Immature natural killer cell (primary cell): ENCODE data around the gene ZC3H10. TPM values are rescaled to one million over a fixed set of nuclear protein-coding genes. Genes with fewer than 3 reads are reported as not detected.

Source experiments
- DNase-seq, 3 donors: peaks; one replicate each; pipeline ENCODE4 v3.0.0; 2022; ENCODE audit warnings: mixed read lengths in 1 of 3
- H3K27ac Mint-ChIP-seq, 6 donors: one replicate each; pipeline ENCODE4 v1.8.0; 2020; ENCODE audit warnings: mixed read lengths in 6 of 6, mild to moderate bottlenecking in 5 of 6, inconsistent platforms in 4 of 6, moderate library complexity in 3 of 6
- H3K27me3 Mint-ChIP-seq, 3 donors: one replicate each; pipeline ENCODE4 v1.8.0; 2020 to 2021; ENCODE audit warnings: low read depth in 3 of 3, mild to moderate bottlenecking in 3 of 3, mixed read lengths in 3 of 3, moderate library complexity in 3 of 3, inconsistent platforms in 1 of 3
- H3K36me3 Mint-ChIP-seq, 3 donors: one replicate each; pipeline ENCODE4 v1.8.0; 2020; ENCODE audit warnings: mixed read lengths in 3 of 3, inconsistent platforms in 2 of 3, mild to moderate bottlenecking in 2 of 3
- H3K4me1 Mint-ChIP-seq, 2 donors: one replicate each; pipeline ENCODE4 v1.8.0; 2020; ENCODE audit warnings: inconsistent platforms in 2 of 2, mild to moderate bottlenecking in 2 of 2, mixed read lengths in 2 of 2, moderate library complexity in 1 of 2
- H3K4me3 Mint-ChIP-seq, 5 donors: one replicate each; pipeline ENCODE4 v1.8.0; 2020; ENCODE audit warnings: mild to moderate bottlenecking in 5 of 5, mixed read lengths in 5 of 5, inconsistent platforms in 3 of 5, moderate library complexity in 3 of 5
- H3K9me3 Mint-ChIP-seq, 6 donors: one replicate each; pipeline ENCODE4 v1.8.0; 2020; ENCODE audit warnings: mild to moderate bottlenecking in 6 of 6, mixed read lengths in 6 of 6, inconsistent platforms in 4 of 6, moderate library complexity in 3 of 6
- polyA plus RNA-seq, 3 donors: library from polyadenylated mRNA; unstranded; fragments of 300-500 nt; fragmentation: Illumina TruSeq; gene quantifications; one replicate each; pipeline ENCODE4 v1.2.3, GENCODE V29; 2021

ZC3H10 gene
- polyA plus RNA-seq, 3 donors from 2014 or later: 0.86 to 4.2 (median 1.3) TPM

DNA sequence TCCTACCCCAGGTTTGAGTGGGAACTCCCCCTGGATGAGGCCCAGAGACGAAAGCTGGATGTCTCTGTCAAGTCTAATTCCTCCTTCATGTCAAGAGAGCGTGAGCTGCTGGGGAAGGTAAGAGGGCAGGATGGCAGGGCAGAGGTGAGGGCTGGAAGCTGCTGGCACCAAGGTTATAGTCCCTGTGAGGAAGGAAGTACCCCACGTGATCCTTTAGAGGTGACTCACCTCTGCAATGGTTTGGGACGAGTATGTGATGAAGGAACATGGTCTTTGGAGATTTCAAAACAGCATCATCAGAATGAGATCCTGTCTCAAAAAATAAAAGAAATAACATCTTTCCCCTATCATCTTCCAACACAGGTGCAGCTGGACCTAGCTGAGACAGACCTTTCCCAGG lies 25.2 kb downstream of the ZC3H10 start:
- Mint-ChIP-seq H3K36me3 (peaks cover 29 to 48% (median 32%) of the 10 kb centered on the region in 3 donors), H3K27me3 (peaks cover 2 to 4% (median 2%) of the 10 kb centered on the region in 3 donors), H3K9me3 (no peaks in the 10 kb centered on the region), H3K27ac (peak overlapping the region in 5 of 6 donors; percentile 9 to 72 (median 25)), H3K4me3 (no peak overlapping the region), H3K4me1 (peaks cover 7 to 22% of the 10 kb centered on the region in 2 donors)
- DNase-seq: no peak

- peaks cover 2 to 4% (median 2%) of the 10 kb centered on the region in 3 donors for H3K27me3 Mint-ChIP-seq
- H3K27ac Mint-ChIP-seq: peak overlapping the region in 5 of 6 donors; percentile 9 to 72 (median 39)
- H3K4me1 Mint-ChIP-seq: peaks cover 2 to 17% of the 10 kb centered on the region in 2 donors
- H3K36me3 Mint-ChIP-seq: peaks cover 23 to 42% (median 26%) of the 10 kb centered on the region in 3 donors
- no peak overlapping the region for H3K4me3 Mint-ChIP-seq
- H3K9me3 Mint-ChIP-seq: no peaks in the 10 kb centered on the region
- no peak for DNase-seq
These were observed 25.8 kb downstream of the ZC3H10 start for GRCh38 chr12:56143870-56144269.

DNA sequence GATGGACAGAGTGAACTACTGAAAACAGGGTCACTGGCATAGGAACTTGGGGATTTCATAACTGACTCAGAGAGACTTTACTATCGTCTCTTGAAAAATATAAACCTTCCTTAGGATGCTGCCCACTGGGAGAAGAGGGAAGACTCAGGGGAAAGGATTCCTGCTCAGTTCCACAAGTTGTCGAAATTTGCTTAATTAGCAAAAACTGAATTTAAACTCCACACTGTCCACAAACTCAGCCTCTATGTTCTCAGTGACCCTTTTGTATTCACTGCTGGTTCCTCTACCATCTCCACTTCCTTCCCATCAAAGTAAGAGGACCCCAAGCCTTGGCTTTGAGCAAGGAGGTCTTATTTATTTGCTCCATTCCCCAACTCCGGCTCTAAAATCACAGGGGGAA lies 27.2 kb downstream of the ZC3H10 start:
- DNase-seq: no peak
- no peaks in the 10 kb centered on the region for H3K9me3 Mint-ChIP-seq
- peaks cover 1 to 14% of the 10 kb centered on the region in 2 donors for H3K4me1 Mint-ChIP-seq
- H3K27ac Mint-ChIP-seq: peak overlapping the region in 2 of 6 donors; percentile 34 to 50
- H3K4me3 Mint-ChIP-seq: no peak overlapping the region
- peaks cover 2 to 4% (median 2%) of the 10 kb centered on the region in 3 donors for H3K27me3 Mint-ChIP-seq
- H3K36me3 Mint-ChIP-seq: peaks cover 19 to 36% (median 25%) of the 10 kb centered on the region in 3 donors

DNA sequence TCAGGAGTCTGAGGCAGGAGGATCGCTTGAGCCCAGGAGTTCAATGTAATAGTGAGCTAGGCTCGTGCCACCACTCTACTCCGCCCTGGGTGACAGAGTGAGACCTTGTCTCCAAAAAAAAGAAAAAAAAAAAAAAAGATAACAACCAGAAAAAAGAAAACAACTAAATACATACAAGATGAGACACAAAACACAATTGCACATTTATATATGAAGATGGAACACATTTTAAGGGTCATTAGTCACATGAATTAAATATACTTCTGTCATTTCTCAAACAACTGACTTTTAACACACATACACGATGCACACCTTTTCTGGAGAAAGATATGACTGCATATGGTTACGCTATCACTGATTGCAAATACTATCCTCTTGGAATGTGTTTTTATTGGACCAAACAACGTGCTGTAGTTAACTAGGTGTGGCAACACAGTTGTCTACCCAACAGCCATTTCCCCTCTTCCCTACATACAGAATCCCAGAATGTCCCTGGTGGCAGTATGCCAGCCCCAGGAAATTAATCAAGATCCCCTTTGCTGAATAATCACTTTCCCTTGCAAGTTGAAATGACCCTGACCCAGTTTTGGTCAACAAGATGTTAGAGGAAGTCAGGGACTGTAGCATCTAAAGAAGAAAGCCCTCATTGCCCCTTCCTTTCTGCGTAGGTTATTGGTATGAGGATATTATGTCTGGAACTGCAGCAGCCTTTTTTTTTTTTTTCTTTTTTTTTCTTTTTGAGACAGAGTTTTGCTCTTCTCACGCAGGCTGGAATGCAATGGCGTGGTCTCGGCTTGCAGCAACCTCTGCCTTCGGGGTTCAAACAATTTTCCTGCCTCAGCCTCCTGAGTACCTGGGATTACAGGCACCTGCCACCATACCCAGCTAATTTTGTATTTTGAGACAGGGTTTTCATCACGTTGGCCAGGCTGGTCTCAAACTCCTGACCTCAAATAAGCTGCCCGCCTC lies 28.7 kb downstream of the ZC3H10 start:
- peak overlapping the region in 3 of 6 donors; percentile 2 to 59 (median 48) for H3K27ac Mint-ChIP-seq
- DNase-seq: no peak
- H3K4me3 Mint-ChIP-seq: no peak overlapping the region
- no peaks in the 10 kb centered on the region for H3K9me3 Mint-ChIP-seq
- H3K27me3 Mint-ChIP-seq: peaks cover 5 to 6% (median 6%) of the 10 kb centered on the region in 3 donors
- peaks cover 14 to 18% of the 10 kb centered on the region in 2 donors for H3K4me1 Mint-ChIP-seq
- peaks cover 11 to 26% (median 14%) of the 10 kb centered on the region in 3 donors for H3K36me3 Mint-ChIP-seq

- H3K4me1 Mint-ChIP-seq: peaks cover 28 to 30% of the 10 kb centered on the region in 2 donors
These were observed 32.5 kb downstream of the ZC3H10 start for GRCh38 chr12:56150563-56150962.

DNA sequence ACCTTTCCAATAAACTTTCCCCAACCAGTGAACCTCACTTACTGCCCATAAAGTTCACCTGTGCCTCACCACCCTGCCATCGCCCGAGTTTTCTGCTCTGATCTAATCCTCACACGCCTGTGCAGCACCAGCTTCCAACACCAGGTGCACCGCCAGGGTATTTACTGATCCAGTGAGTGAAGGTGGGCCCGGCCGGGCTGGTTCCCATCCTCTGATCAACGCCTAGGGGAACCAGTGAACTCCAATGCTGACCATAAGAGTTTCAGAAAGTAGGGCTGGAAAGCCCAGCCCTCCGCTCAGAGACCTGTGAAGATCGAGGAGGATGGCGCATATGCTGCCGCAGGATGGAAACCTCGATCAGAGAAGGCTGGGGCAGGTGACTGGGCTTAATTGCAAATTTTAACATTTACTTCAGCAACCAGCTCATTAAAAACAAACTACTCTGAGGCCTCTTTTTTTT lies 33.6 kb downstream of the ZC3H10 start:
- peak; percentile 38 to 50 (median 47) for DNase-seq
- H3K36me3 Mint-ChIP-seq: no peaks in the 10 kb centered on the region
- H3K27me3 Mint-ChIP-seq: peaks cover 3 to 20% (median 5%) of the 10 kb centered on the region in 3 donors
- H3K4me3 Mint-ChIP-seq: peak overlapping the region; percentile 89 to 94 (median 92)
- peaks cover 30 to 33% of the 10 kb centered on the region in 2 donors for H3K4me1 Mint-ChIP-seq
- H3K27ac Mint-ChIP-seq: peak overlapping the region; percentile 90 to 98 (median 96)
- H3K9me3 Mint-ChIP-seq: no peaks in the 10 kb centered on the region

More at GRCh38 chr12:56150563-56150962, 32.5 kb downstream of the ZC3H10 start:
- Mint-ChIP-seq H3K36me3 (no peaks in the 10 kb centered on the region), H3K9me3 (no peaks in the 10 kb centered on the region), H3K4me3 (peak overlapping the region in 4 of 5 donors; percentile 19 to 92 (median 76)), H3K27me3 (peaks cover 3 to 18% (median 6%) of the 10 kb centered on the region in 3 donors), H3K27ac (peak overlapping the region; percentile 90 to 98 (median 96))
- DNase-seq: no peak

DNA sequence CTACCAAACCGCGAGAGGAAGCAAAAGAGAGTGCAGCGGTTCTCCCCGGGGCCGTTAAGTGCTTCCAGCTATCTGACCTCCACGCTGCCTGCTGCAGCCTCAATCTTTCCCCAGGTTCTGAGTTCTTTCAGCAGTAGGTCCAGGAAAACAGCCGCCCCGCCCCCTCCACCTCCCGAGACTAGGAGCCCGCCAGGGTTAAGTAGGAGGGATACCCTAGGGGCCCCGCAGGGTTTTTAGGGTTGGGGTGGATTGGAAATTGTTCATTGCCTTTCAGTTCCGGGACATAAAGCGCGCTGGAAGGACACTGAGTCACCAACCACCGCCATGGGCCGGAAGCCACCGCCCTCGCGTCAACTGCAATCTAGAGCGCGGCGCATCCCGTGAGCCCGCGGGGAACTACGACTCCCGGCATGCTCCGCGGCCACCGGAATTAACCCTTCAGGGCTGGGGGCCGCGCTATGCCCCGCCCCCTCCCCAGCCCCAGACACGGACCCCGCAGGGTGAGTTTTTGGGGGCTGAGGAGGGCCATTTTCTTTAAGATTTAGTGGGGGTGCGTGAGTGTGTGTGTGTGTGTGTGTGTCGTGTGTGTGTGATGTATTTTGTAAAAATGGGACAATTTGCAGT lies 34.2 kb downstream of the ZC3H10 start, which contains the start of gene MYL6B:
MYL6B (plus strand) TSS at position 456 of the 624 bp plus-strand sequence. CDS start 1,332 bp downstream, outside the sequence.
- H3K4me1 Mint-ChIP-seq: peaks cover 33 to 36% of the 10 kb centered on the region in 2 donors
- H3K27me3 Mint-ChIP-seq: peaks cover 5 to 20% (median 5%) of the 10 kb centered on the region in 3 donors

DNA sequence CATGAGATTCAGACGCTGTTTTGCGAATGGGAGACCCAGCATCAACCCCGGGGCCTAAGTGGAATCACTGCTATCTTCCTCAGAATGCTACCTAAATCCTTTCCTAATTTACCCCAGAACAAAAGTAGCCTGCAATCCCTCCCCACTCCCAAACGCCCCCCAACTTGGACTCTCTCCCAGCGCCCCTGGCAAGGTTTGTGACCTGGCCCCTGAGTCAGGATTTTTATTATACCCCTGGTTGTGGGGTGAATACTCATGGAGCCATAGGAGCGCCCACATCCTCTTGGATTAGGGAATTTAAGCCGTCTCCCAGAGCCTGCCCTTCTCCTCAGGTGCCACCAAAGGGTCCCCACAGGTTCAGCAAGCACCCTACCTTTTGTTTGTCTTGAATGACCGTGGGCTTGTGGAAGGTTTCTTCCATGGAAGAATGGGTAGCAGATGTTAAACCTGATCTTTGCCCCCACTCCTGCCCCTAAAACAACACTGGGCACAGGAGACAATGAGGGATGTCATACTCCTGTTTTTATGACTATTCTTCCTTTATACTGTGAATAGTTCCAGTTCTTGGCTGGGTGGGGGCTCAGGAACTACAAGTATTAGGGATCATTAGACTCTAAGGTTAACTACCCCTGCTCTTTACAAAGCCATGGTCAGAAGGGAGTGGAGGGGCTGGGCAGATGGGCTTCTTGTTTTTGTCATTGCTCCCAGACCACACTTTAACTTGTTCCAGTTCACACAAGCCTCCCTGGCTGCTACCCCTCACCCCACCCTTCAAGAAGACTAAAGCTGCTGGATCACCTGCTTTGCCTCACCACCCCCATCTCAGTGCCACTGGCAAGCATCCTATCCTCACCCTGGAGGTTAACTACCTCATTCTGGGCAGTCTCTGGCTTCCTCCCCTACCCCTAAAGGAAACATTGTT lies 35.0 kb downstream of the ZC3H10 start:
- H3K4me3 Mint-ChIP-seq: peak overlapping the region; percentile 89 to 94 (median 92)
- H3K27ac Mint-ChIP-seq: peak overlapping the region; percentile 90 to 98 (median 96)
- peaks cover 5 to 20% (median 6%) of the 10 kb centered on the region in 3 donors for H3K27me3 Mint-ChIP-seq
- peaks cover 39 to 44% of the 10 kb centered on the region in 2 donors for H3K4me1 Mint-ChIP-seq
- no peaks in the 10 kb centered on the region for H3K9me3 Mint-ChIP-seq
- no peaks in the 10 kb centered on the region for H3K36me3 Mint-ChIP-seq
- DNase-seq: no peak

More for the DNA sequence above, 34.2 kb downstream of the ZC3H10 start, which contains the start of gene MYL6B:
- DNase-seq: peak; percentile 87 to 88 (median 87)
- peak within 1 kb of the TSS; percentile 90 to 98 (median 96) for H3K27ac Mint-ChIP-seq
- no peaks in the 10 kb centered on the region for H3K9me3 Mint-ChIP-seq
- H3K4me3 Mint-ChIP-seq: peak within 1 kb of the TSS; percentile 89 to 94 (median 92)
- no peaks in the 10 kb centered on the region for H3K36me3 Mint-ChIP-seq

DNA sequence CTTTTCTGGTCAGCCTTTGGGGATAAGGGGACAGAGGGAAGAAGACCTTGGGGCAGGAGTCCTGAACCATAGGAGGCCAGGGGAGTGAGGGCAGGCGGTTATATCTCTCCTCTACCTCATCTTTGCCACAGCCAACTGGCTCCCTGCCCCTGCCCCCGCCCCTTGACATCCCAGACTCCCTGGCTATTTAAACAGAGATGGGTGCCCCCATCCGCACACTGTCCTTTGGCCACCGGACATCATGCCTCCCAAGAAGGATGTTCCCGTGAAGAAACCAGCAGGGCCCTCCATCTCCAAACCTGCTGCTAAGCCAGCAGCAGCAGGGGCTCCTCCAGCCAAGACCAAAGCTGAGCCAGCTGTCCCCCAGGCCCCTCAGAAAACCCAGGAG lies 35.6 kb downstream of the ZC3H10 start:
- Mint-ChIP-seq H3K27ac (peak overlapping the region in 2 of 6 donors; percentile 28 to 98), H3K4me1 (peaks cover 41 to 49% of the 10 kb centered on the region in 2 donors), H3K4me3 (peak overlapping the region in 2 of 5 donors; percentile 92 to 94), H3K36me3 (no peaks in the 10 kb centered on the region), H3K27me3 (peaks cover 8 to 25% (median 10%) of the 10 kb centered on the region in 3 donors), H3K9me3 (no peaks in the 10 kb centered on the region)
- DNase-seq: no peak

- H3K9me3 Mint-ChIP-seq: no peaks in the 10 kb centered on the region
- peak overlapping the region in 1 of 5 donors; percentile 4 for H3K4me3 Mint-ChIP-seq
- no peak for DNase-seq
- peak overlapping the region in 1 of 6 donors; percentile 59 for H3K27ac Mint-ChIP-seq
- H3K27me3 Mint-ChIP-seq: peaks cover 8 to 29% (median 12%) of the 10 kb centered on the region in 3 donors
- H3K4me1 Mint-ChIP-seq: peaks cover 47 to 56% of the 10 kb centered on the region in 2 donors
- H3K36me3 Mint-ChIP-seq: no peaks in the 10 kb centered on the region
These were observed 36.2 kb downstream of the ZC3H10 start for GRCh38 chr12:56154246-56154771.

DNA sequence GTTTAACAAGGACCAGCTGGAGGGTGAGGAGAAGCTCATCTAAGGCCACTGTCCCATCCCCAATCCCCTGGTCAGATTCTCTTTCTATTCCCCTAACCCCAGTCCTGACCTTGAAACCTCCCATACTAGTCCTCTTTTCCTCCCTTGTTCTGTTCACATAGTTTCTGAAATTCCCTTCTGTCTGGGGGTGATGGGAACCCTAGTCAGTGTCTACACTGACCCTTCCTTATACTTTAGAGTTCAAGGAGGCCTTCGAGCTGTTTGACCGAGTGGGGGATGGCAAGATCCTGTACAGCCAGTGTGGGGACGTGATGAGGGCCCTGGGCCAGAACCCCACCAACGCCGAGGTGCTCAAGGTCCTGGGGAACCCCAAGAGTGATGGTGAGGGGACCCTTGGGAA lies 36.8 kb downstream of the ZC3H10 start:
- H3K36me3 Mint-ChIP-seq: peaks cover under 1 to 2% (median 2%) of the 10 kb centered on the region in 3 donors
- H3K27me3 Mint-ChIP-seq: peaks cover 8 to 31% (median 13%) of the 10 kb centered on the region in 3 donors
- H3K4me1 Mint-ChIP-seq: peaks cover 52 to 61% of the 10 kb centered on the region in 2 donors
- no peak for DNase-seq
- peak overlapping the region in 3 of 5 donors; percentile 7 to 19 (median 11) for H3K4me3 Mint-ChIP-seq
- H3K27ac Mint-ChIP-seq: no peak overlapping the region
- no peaks in the 10 kb centered on the region for H3K9me3 Mint-ChIP-seq

DNA sequence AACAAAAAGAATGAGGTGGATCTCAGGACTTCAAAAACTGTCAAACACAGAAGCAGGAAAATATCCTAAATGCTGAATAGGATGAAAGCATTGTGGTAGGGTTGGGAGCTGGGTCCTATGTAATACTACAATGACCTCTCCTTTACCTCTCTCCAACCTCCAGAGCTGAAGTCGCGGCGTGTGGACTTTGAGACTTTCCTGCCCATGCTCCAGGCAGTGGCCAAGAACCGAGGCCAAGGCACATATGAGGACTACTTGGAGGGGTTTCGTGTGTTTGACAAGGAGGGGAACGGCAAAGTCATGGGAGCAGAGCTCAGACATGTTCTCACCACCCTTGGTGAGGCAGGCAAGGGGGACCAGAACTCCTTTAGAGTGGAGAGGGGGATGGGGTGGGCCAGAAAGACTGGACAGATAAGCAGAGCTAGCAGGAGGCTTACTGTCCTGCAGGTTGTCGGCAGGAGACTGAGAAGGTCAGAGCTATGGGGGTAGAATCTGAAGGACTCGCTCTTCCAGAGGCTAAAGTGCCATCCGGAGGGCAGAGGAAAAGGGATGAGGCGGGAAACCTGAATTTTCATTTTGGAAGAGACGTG lies 37.3 kb downstream of the ZC3H10 start:
- DNase-seq: no peak
- peaks cover 6 to 7% (median 7%) of the 10 kb centered on the region in 3 donors for H3K36me3 Mint-ChIP-seq
- H3K4me3 Mint-ChIP-seq: peak overlapping the region in 4 of 5 donors; percentile 8 to 47 (median 26)
- H3K27ac Mint-ChIP-seq: peak overlapping the region in 1 of 6 donors; percentile 59
- peaks cover 8 to 35% (median 16%) of the 10 kb centered on the region in 3 donors for H3K27me3 Mint-ChIP-seq
- no peaks in the 10 kb centered on the region for H3K9me3 Mint-ChIP-seq
- H3K4me1 Mint-ChIP-seq: peaks cover 58 to 66% of the 10 kb centered on the region in 2 donors
